ENCODE measurements around the gene DDR2.
A peak's percentile ranks its signal among the peaks of the same experiment; 100 is the strongest.

Gene DDR2

GRCh38 chr1:162671664-162672410 lies 39.6 kb downstream of the DDR2 start:
- H3K4me3 ChIP-seq (ENCODE audit: low read length): no peak overlapping the region
- no peak for DNase-seq (ENCODE audit: low read depth)
- TF ChIP-seq CTCF (IDR thresholded peaks at IDR 0.05; ENCODE audit: insufficient read depth, low read depth, low read length, missing control alignments): no peak

- DNase-seq (ENCODE audit: low read depth): no peak
- no peak for TF ChIP-seq CTCF (IDR thresholded peaks at IDR 0.05; ENCODE audit: insufficient read depth, low read depth, low read length, missing control alignments)
- H3K4me3 ChIP-seq (ENCODE audit: low read length): no peak overlapping the region
Measured at GRCh38 chr1:162672622-162673260, 40.5 kb downstream of the DDR2 start.

GRCh38 chr1:162674034-162674608 lies 41.9 kb downstream of the DDR2 start:
- TF ChIP-seq CTCF (IDR thresholded peaks at IDR 0.05; ENCODE audit: insufficient read depth, low read depth, low read length, missing control alignments): no peak
- peak; percentile 54 for DNase-seq (ENCODE audit: low read depth)
- H3K4me3 ChIP-seq (ENCODE audit: low read length): no peak overlapping the region

GRCh38 chr1:162676087-162676486 lies 43.8 kb downstream of the DDR2 start:
- TF ChIP-seq CTCF (IDR thresholded peaks at IDR 0.05; ENCODE audit: insufficient read depth, low read depth, low read length, missing control alignments): no peak
- DNase-seq (ENCODE audit: low read depth): peak; percentile 32
- H3K4me3 ChIP-seq (ENCODE audit: low read length): no peak overlapping the region

GRCh38 chr1:162676750-162677149 lies 44.5 kb downstream of the DDR2 start:
- TF ChIP-seq CTCF (IDR thresholded peaks at IDR 0.05; ENCODE audit: insufficient read depth, low read depth, low read length, missing control alignments): no peak
- H3K4me3 ChIP-seq (ENCODE audit: low read length): no peak overlapping the region
- no peak for DNase-seq (ENCODE audit: low read depth)

DNA sequence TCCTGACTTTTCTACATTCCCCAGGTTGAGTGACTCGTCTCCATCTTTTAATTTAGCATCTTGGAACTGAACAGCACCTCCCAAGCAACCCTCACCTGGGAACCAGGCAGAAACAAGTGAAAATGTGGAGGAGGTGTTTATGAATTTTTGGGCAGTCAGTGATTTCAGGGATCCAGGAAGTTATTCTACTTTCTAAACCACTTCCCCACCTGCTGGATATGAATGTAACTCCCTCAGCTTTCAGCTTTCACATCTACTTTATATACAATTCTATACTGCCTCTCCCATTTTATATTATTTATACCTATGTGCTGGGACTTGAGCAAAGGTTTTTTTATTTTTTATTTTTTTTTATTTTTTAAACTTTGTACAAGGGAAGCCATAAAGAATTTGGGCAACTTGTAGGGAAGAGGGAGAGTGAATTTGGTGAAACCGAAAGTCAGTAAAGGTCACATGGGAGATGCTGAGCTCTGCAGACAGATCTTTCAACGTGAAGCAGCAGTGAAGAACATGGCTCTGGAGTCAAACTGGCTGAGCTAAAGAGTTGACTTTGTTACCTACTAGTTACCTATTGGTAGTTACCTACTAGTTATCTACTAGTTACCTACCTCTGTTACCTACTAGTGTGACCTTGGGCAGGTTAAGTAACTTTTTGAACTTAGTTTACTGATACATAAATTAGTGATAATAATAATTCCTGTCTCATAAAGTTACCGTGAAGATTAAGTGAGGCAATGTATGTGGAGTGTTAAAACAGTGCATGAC lies 45.5 kb downstream of the DDR2 start:
- TF ChIP-seq CTCF (IDR thresholded peaks at IDR 0.05; ENCODE audit: insufficient read depth, low read depth, low read length, missing control alignments): no peak
- DNase-seq (ENCODE audit: low read depth): no peak
- H3K4me3 ChIP-seq (ENCODE audit: low read length): no peak overlapping the region

Data from epithelial cell of esophagus (primary cell).